Pons (tissue), 1 donor: Measurements from ENCODE around the gene JPT2.

Experiments
- DNase-seq: peaks from one replicate; pipeline ENCODE4 v3.0.0-alpha.2; 2016; ENCODE audit warnings: low spot score

The JPT2 gene

GRCh38 chr16:1734816-1735215 is 56.7 kb downstream of the JPT2 start:
- no peak for DNase-seq

GRCh38 chr16:1740234-1740633 is 62.2 kb downstream of the JPT2 start:
- no peak for DNase-seq

- DNase-seq: no peak
These were observed 62.9 kb downstream of the JPT2 start for GRCh38 chr16:1740781-1741490.

GRCh38 chr16:1741553-1742165 is 63.6 kb downstream of the JPT2 start:
- DNase-seq: no peak

- DNase-seq: no peak
These were observed 65.6 kb downstream of the JPT2 start for GRCh38 chr16:1743376-1744337.

GRCh38 chr16:1744338-1744840 is 66.3 kb downstream of the JPT2 start:
- DNase-seq: no peak

- DNase-seq: no peak
These were observed 67.3 kb downstream of the JPT2 start for GRCh38 chr16:1745181-1745899.

- DNase-seq: no peak
These were observed 68.0 kb downstream of the JPT2 start for GRCh38 chr16:1745900-1746692.

GRCh38 chr16:1746693-1747195 is 68.7 kb downstream of the JPT2 start:
- DNase-seq: no peak

GRCh38 chr16:1747934-1748333 is 69.9 kb downstream of the JPT2 start:
- DNase-seq: no peak

GRCh38 chr16:1749152-1750117 is 71.4 kb downstream of the JPT2 start:
- DNase-seq: no peak
